Activated naive CD4-positive, alpha-beta T cell treated with anti-CD3 and anti-CD28 coated beads, Interleukin-2, amount 50 U/mL, for 24 hours (primary cell): ENCODE data around the gene TJP3.
A peak's percentile ranks its signal among the peaks of the same experiment; 100 is the strongest.

Experiments used
- H3K27ac Mint-ChIP-seq: one replicate; pipeline ENCODE4 v1.8.0; 2021; ENCODE audit warnings: mild to moderate bottlenecking, mixed read lengths
- H3K27me3 Mint-ChIP-seq: one replicate; pipeline ENCODE4 v1.8.0; 2021; ENCODE audit warnings: mixed read lengths
- H3K36me3 Mint-ChIP-seq: one replicate; pipeline ENCODE4 v1.8.0; 2021; ENCODE audit warnings: mixed read lengths
- H3K4me1 Mint-ChIP-seq: one replicate; pipeline ENCODE4 v1.8.0; 2021; ENCODE audit warnings: mixed read lengths
- H3K4me3 Mint-ChIP-seq: one replicate; pipeline ENCODE4 v1.8.0; 2021; ENCODE audit warnings: mild to moderate bottlenecking, mixed read lengths
- H3K9me3 Mint-ChIP-seq: one replicate; pipeline ENCODE4 v1.8.0; 2021; ENCODE audit warnings: mixed read lengths

Gene TJP3

DNA sequence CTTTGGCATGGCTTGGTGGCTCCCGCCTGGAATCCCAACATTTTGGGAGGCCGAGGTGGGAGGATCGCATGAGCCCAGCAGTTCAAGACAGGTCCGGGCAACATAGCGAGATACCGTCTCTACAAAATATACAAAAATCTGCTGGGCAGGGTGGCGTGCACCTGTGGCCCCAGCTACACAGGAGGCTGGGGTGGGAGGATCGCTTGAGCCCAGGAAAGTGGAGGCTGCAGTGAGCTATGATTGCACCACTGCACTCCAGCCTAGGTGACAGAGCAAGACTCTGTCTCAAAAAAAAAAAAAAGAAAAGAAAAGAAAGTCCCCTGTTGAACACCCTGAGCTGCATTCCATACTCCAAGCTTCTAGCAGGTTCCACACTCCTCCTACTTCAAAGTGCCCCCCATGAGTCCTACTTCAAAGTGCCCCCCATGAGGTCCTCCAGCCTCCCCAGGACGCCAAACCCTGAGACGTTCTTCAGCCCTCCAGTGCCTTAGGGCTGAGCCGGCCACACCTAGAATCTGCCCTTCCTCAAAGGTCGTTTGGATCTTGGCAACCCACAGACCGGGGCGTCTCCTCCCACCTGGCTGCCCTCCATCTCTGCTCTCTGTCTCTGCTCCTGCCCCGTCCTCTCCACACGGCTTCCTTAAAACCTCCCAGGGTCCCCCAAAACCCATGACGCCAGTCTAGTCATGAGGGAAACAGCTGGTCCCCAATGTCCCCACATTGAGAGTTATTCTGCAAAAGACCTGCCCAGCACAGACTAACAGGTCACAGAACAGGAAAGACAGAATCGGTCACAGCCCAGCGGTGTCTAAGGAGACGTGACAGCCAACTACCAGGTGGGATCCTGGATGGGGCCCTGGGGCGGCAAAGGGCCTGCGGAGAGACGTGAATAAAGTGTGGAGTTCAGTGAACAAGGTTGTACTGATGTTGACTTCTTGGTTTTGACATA lies 4.8 kb downstream of the TJP3 start:
- no peaks in the 10 kb centered on the region for H3K36me3 Mint-ChIP-seq
- no peak overlapping the region for H3K4me3 Mint-ChIP-seq
- H3K9me3 Mint-ChIP-seq = no peaks in the 10 kb centered on the region
- H3K27ac Mint-ChIP-seq = no peak overlapping the region
- H3K4me1 Mint-ChIP-seq = peaks cover 5% of the 10 kb centered on the region
- no peaks in the 10 kb centered on the region for H3K27me3 Mint-ChIP-seq

DNA sequence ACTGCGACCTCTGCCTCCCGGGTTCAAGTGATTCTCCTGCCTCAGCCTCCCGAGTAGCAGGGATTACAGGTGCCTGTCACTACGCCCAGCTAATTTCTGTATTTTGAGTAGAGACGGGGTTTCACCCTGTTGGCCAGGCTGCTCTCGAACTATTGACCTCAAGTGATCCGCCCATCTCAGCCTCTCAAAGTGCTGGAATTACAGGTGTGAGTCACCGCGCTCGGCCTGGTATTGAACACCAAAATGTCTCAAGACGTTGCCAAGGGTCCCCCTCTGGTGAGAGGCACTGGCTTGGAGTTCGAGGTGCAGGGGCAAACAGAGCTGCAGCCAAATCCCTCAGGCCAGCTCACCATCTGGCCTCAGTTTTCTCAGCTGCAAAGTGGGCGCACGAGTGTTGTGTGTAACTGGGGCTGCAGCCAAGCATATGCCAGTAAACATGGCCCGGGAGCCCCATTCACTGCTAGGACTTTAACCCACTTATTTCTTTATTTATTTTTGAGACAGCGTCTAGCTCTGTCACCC lies 8.0 kb downstream of the TJP3 start:
- Mint-ChIP-seq H3K27me3 (no peaks in the 10 kb centered on the region), H3K36me3 (no peaks in the 10 kb centered on the region), H3K4me3 (no peak overlapping the region), H3K9me3 (no peaks in the 10 kb centered on the region), H3K4me1 (peaks cover 14% of the 10 kb centered on the region), H3K27ac (no peak overlapping the region)

DNA sequence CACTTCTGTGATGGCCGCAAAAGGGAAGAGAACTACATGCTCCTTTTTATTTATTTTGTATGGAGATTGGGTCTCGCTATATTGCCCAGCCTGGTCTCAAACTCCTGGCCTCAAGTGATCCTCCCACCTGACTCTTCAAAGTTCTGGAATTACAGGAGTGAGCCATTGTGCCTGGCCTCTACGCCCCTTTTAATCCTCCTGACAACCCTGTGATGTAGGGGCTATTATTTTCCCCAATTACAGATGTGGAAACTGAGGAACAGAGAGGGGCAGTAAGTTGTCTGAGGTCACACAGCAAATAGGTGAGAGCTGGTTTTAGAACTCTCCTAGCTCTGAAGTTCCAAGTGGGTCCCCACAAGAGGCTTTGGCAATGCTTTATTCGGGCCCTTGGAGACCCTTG lies 11.7 kb downstream of the TJP3 start:
- H3K4me1 Mint-ChIP-seq = peaks cover 29% of the 10 kb centered on the region
- no peak overlapping the region for H3K4me3 Mint-ChIP-seq
- H3K36me3 Mint-ChIP-seq = no peaks in the 10 kb centered on the region
- no peaks in the 10 kb centered on the region for H3K9me3 Mint-ChIP-seq
- no peak overlapping the region for H3K27ac Mint-ChIP-seq
- no peaks in the 10 kb centered on the region for H3K27me3 Mint-ChIP-seq

DNA sequence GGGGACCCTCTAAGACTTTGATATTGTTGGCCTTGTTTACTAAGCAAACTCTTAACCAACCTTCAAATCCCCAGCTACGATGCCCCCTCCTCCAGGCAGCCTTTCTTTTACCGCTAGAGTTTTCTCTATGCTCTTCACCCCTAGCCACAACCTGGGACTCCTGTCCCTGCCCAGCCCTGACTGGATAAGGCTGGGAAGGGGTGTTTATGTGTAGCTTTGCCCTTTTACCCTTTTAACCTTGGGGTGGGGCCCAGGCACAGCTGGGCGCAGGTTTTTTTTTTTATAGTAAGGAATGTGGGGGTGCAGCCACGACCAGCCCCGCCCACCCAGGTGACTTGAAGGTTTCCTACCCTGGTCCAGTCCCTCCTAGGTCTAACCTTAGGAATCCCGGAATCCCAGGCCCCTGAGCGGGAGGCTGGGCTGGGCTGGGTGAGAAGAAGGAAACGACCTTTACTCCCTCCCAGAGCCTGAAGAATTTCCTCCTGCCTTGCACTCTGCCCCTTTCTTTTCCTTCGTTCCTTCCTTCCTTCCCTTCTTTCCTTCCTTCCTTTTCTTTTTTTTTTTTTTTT lies 12.2 kb downstream of the TJP3 start:
- H3K27ac Mint-ChIP-seq = no peak overlapping the region
- H3K4me3 Mint-ChIP-seq = no peak overlapping the region
- H3K9me3 Mint-ChIP-seq = no peaks in the 10 kb centered on the region
- no peaks in the 10 kb centered on the region for H3K36me3 Mint-ChIP-seq
- H3K4me1 Mint-ChIP-seq = peaks cover 34% of the 10 kb centered on the region
- H3K27me3 Mint-ChIP-seq = no peaks in the 10 kb centered on the region

DNA sequence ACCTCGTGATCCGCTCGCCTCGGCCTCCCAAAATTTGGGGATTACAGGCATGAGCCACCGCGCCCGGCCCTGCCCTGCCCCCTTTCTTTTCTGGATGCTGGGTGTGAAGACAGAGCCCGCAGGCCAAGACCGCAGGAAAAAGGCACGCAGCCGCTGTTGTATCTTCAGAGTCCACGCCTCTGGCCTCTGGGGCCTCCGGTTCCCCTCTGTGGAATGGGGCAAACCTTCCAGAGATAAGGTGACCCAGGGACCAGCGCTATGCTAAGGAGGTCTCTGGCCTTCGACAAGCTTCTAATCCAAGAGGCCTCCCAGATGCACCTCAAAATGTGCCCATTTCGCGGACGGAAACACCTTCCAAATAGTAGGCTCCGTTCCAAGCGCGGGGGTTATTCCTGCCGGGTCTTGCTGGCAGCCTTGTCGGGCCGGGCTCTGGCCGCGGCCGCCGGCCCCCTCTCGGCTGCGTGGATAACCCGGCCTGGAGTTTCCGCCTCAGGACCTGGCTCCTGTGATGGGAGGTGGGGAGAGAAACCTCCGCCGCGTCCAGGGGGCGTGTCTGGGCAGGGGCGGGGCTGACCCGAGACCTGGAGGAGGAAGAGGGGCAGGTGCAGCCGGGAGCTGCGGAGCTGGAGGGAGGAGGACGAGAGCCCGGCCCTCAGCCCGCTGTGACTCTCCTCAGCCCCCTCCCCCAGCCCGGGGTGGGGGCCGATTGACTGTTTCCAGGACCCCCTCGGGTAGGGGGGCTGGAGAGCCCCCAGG lies 13.1 kb downstream of the TJP3 start:
- Mint-ChIP-seq H3K4me1 (peaks cover 34% of the 10 kb centered on the region), H3K9me3 (no peaks in the 10 kb centered on the region), H3K36me3 (no peaks in the 10 kb centered on the region), H3K27ac (no peak overlapping the region), H3K4me3 (peak overlapping the region; percentile 80), H3K27me3 (no peaks in the 10 kb centered on the region)

DNA sequence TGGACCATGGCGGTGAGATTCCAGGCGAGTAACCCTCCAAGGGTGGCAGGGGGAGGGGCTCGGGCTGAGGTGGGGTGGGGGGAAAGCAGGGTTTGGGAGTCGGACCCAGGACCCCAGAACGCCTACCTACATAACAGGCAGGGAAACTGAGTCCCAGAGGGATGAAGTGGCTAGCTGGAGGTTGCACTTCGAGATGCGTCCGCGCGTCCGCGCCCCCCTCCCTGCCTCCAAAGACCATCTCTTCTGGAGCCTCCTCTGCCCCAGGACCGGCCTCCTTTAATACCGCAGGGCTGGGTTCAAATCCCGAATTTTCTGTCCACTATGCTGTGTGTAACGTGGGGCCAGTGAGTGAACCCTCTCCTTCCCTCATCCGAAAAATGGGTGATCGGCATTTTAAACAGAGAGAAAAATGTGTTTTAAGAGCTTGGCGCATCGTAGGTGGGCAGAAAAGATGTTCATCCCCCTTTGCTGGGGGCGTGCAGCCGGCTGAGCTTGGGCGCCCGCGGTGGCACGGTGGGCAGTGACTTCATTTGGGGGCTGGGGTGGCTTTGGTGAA lies 13.8 kb downstream of the TJP3 start:
- no peaks in the 10 kb centered on the region for H3K9me3 Mint-ChIP-seq
- H3K27ac Mint-ChIP-seq = peak overlapping the region; percentile 12
- peak overlapping the region; percentile 80 for H3K4me3 Mint-ChIP-seq
- H3K36me3 Mint-ChIP-seq = no peaks in the 10 kb centered on the region
- peaks cover 34% of the 10 kb centered on the region for H3K4me1 Mint-ChIP-seq
- no peaks in the 10 kb centered on the region for H3K27me3 Mint-ChIP-seq

DNA sequence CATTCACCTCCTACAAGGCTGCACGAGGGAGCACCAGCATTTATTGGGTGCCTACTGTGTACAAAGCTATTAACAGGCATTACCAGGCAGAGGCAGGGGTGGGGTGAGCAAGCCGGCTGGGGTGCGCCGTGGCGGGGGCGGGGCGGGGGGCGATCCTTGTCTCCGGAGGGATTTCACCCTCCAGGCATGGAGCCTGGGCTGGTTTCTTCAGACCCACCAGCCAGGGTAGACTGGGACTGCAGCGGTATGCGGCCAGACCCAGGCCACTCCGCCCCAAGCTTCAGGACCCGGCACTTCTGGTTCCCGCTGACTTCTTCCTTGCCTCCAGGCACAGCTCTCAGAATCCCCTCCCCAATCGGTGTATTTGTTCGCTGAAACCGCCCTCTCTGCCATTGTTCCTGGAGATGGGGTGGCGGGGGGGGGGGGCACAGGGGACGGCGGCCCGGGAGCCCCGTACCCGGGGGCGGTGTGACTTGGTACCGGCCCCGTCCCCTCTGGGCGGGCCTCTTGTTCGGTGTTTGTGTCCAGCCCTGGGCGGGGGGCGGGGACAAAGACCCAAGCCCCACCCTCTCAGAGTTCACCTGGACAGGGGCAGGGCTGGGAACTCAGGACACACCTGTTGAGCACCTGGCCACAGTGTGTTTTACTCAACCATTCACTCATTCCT lies 14.4 kb downstream of the TJP3 start:
- Mint-ChIP-seq H3K27me3 (no peaks in the 10 kb centered on the region), H3K4me1 (peaks cover 34% of the 10 kb centered on the region), H3K4me3 (peak overlapping the region; percentile 80), H3K9me3 (no peaks in the 10 kb centered on the region), H3K27ac (no peak overlapping the region), H3K36me3 (no peaks in the 10 kb centered on the region)

DNA sequence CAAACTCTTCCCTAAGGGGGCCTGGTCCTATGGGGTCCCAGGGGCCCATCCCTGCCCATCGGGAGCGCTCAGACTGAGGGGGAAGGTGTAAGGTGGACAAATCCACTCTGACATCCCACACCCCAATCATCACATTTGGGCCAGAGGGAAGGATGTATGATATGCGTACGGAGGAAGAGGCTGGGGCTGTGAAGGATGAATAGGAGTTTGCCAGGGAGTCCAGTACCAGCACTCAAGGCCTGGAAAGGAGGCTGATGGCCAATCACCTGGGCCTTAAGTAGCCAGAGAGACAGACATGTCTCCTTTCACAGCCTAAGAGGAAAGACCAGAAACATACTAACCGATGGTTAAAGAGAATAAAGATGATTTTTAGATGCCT lies 14.9 kb downstream of the TJP3 start:
- H3K9me3 Mint-ChIP-seq = no peaks in the 10 kb centered on the region
- peak overlapping the region; percentile 10 for H3K27ac Mint-ChIP-seq
- H3K4me3 Mint-ChIP-seq = no peak overlapping the region
- H3K4me1 Mint-ChIP-seq = peaks cover 34% of the 10 kb centered on the region
- no peaks in the 10 kb centered on the region for H3K36me3 Mint-ChIP-seq
- no peaks in the 10 kb centered on the region for H3K27me3 Mint-ChIP-seq

DNA sequence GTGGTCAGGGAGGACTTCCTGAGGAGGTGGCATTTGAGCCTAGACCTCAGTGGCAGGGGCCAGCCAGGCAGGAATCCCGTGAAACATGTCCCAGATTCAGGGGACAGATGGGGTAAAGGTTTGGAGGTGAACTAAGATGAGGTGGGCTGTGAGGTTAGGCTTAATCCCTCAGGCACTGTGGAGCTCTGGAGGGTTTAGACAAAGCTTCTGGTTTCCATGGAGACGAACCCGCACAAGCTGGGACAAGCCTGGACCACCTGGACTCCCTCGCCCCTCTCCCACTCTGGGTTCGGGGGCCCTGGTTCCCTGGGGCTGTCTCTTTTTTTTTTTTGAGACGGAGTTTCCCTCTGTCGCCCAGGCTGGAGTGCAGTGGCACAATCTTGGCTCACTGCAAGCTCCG lies 15.7 kb downstream of the TJP3 start:
- Mint-ChIP-seq H3K4me1 (peaks cover 34% of the 10 kb centered on the region), H3K27ac (no peak overlapping the region), H3K36me3 (no peaks in the 10 kb centered on the region), H3K4me3 (no peak overlapping the region), H3K9me3 (no peaks in the 10 kb centered on the region), H3K27me3 (no peaks in the 10 kb centered on the region)

DNA sequence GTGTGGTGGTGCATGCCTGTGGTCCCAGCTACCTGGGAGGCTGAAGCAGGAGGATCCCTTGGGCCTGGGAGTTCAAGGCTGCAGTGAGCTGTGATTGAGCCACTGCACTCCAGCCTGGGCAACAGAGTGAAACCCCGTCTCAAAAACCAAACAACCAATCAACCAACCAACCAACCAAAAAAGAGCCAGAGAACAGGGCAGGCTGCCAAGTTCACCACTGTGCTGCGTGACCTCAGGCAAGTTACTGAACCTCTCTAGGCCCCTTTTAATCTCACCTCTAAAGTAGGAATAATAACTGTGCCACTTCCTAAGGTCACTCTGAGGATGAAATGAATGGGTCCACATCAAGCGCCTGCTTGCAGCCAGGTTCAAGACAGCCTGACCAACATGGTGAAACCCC lies 16.9 kb downstream of the TJP3 start:
- no peaks in the 10 kb centered on the region for H3K27me3 Mint-ChIP-seq
- H3K4me1 Mint-ChIP-seq = peaks cover 29% of the 10 kb centered on the region
- H3K36me3 Mint-ChIP-seq = peaks cover 2% of the 10 kb centered on the region
- no peaks in the 10 kb centered on the region for H3K9me3 Mint-ChIP-seq
- H3K27ac Mint-ChIP-seq = no peak overlapping the region
- H3K4me3 Mint-ChIP-seq = no peak overlapping the region

DNA sequence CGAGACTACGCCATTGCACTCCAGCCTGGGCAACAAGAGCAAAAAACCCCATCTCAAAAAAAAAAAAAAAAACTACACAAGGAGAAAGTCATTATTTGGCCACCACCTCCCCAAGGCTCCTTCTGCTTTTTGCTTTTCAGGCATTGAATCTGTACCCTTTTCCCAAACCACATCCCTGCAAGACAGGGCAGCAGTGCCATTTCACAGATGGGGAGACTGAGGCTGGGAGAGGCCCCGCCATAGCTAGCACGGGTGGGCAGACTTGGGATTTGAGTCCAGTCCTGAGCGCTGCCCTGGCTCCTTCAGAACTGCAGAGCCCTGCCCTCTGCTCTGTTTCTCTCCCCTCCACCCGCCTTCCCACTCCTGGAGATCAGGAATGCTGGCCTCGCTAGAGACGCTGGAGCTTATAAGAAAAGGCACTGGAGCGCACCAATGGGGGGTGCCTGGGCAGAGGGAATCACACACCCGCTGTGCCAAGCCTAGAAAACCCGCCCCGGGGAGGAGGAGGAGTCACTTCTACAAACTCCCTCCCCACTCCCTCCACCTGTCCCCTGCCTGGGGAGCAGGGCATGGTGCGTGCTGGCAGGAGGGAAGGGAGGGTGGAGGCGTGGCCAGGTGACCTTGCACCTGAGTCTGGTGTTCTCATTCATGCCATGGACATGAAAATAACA lies 17.6 kb downstream of the TJP3 start:
- Mint-ChIP-seq H3K27me3 (no peaks in the 10 kb centered on the region), H3K4me1 (peaks cover 27% of the 10 kb centered on the region), H3K36me3 (peaks cover 2% of the 10 kb centered on the region), H3K4me3 (no peak overlapping the region), H3K27ac (no peak overlapping the region), H3K9me3 (no peaks in the 10 kb centered on the region)

DNA sequence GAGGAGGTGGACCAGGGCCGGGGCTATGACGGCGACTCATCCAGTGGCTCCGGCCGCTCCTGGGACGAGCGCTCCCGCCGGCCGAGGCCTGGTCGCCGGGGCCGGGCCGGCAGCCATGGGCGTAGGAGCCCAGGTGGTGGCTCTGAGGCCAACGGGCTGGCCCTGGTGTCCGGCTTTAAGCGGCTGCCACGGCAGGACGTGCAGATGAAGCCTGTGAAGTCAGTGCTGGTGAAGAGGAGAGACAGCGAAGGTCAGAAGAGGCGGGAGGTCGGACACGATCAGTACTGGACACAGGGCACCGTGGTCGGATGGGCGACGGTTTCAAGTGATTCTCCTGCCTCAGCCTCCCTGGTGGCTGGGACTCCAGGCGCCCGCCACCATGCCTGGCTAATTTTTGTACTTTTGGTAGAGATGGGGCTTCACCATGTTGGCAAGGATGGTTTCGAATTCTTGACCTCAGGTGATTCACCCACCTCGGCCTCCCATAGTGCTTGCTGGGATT lies 22.3 kb downstream of the TJP3 start:
- H3K36me3 Mint-ChIP-seq = peaks cover 6% of the 10 kb centered on the region
- no peaks in the 10 kb centered on the region for H3K4me1 Mint-ChIP-seq
- no peak overlapping the region for H3K4me3 Mint-ChIP-seq
- H3K27ac Mint-ChIP-seq = no peak overlapping the region
- H3K9me3 Mint-ChIP-seq = no peaks in the 10 kb centered on the region
- H3K27me3 Mint-ChIP-seq = no peaks in the 10 kb centered on the region

DNA sequence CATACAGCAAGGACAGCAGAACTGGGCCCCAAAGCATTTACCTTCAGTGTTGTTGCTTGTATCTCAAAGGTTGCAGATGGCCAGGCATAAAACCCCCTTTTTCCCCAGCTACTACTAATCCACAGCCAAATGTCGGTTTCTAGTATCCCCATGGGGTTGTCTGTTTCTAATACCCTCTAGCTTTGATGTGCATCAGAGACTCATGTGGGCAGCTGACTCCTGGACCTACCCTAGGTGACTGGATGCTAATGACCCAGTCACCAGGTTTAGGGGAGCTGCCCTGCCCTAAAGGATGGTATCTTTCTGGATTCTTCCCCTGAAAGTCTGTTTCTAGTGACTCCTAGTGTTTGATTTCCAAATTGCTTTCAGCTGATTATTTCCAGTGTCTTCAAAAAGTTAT lies 23.9 kb downstream of the TJP3 start:
- Mint-ChIP-seq H3K36me3 (peaks cover 9% of the 10 kb centered on the region), H3K4me3 (no peak overlapping the region), H3K4me1 (no peaks in the 10 kb centered on the region), H3K9me3 (no peaks in the 10 kb centered on the region), H3K27ac (no peak overlapping the region), H3K27me3 (no peaks in the 10 kb centered on the region)

DNA sequence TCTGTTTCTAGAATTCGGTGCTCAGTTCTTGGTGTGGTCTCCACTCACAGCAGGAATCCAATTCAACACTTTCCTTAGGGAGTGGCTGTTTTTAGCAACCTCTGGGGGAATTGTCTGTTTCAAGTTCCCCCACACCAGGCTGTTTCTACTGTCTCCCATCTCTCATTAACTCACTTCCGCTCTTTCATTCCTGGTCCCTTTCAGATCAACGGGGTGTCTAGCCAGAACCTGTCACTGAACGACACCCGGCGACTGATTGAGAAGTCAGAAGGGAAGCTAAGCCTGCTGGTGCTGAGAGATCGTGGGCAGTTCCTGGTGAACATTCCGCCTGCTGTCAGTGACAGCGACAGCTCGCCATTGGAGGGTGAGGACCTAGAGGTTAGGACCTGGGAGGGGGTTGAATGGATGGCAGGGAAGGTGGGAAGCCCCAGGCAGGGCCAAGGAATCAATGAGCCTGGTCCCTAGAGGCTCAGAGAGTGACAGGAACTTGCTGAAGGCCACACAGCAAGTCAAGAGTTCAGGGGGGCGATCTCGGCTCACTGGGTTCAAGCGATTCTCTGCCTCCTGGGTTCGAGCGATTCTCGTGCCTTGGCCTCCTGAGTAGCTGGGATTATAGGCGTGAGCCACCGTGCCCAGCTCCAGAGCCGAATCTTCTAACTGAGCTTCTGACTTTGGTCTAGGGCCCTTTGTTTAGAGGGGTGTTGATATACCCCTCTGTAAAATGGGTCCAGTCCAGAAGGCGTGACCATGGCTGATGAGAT lies 25.5 kb downstream of the TJP3 start:
- Mint-ChIP-seq H3K4me1 (peaks cover 15% of the 10 kb centered on the region), H3K36me3 (peaks cover 11% of the 10 kb centered on the region), H3K4me3 (no peak overlapping the region), H3K9me3 (no peaks in the 10 kb centered on the region), H3K27me3 (no peaks in the 10 kb centered on the region), H3K27ac (peak overlapping the region; percentile 33)
